Astrocyte of the cerebellum (primary cell): ENCODE measurements around the gene IGF1R.

Source experiments
- DNase-seq: peaks from one replicate; pipeline ENCODE4 v3.0.0-alpha.2; 2011; ENCODE audit warnings: low read depth
- H3K4me3 ChIP-seq: 2 replicates; pipeline ENCODE4 v1.5.1; 2011; ENCODE audit warnings: mild to moderate bottlenecking, low read depth, low read length, moderate library complexity
- in situ Hi-C: cut with HindIII; loops from 2 replicates; pipeline ENCODE4 v1.10.0; 2017; ENCODE audit warnings: low sequenced_read_pairs
- TF ChIP-seq, protein P1 (sequence below): IDR thresholded peaks from 2 replicates; pipeline ENCODE4 v1.5.1; 2012; ENCODE audit warnings: low read length, low read depth, moderate library complexity, mild to moderate bottlenecking; ENCODE audit errors: missing control alignments

The IGF1R gene

DNA sequence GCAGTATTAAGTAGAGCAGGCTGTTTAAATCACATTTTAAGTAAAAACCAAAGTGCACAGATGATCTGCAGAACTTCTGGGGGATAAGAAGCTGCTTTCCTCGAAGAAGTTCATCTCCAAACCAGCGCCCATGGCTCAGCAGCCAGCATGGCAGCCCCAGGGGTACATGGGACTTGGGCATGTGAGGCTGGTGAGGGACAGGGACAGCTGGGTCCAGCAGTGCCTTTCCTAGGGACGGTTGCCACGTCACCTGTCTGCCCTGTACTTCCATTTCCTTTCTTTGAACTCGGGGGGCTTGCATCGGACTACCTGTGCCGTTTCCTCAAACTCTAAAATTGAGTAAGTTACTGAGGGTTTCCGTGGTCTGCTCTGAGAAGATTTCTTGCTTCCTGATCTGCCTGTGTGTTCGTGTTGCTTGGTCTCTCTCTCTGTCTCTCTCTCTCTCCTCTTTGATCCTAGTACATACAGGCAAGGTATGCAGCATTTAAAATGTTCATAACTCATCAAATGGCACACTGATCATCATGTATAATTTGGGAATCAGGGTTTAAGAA, 67.6 kb downstream of the IGF1R start:
- no peak for DNase-seq
- in situ Hi-C loops = no loop called here
- no peak overlapping the region for H3K4me3 ChIP-seq
- TF ChIP-seq, protein P1, sequence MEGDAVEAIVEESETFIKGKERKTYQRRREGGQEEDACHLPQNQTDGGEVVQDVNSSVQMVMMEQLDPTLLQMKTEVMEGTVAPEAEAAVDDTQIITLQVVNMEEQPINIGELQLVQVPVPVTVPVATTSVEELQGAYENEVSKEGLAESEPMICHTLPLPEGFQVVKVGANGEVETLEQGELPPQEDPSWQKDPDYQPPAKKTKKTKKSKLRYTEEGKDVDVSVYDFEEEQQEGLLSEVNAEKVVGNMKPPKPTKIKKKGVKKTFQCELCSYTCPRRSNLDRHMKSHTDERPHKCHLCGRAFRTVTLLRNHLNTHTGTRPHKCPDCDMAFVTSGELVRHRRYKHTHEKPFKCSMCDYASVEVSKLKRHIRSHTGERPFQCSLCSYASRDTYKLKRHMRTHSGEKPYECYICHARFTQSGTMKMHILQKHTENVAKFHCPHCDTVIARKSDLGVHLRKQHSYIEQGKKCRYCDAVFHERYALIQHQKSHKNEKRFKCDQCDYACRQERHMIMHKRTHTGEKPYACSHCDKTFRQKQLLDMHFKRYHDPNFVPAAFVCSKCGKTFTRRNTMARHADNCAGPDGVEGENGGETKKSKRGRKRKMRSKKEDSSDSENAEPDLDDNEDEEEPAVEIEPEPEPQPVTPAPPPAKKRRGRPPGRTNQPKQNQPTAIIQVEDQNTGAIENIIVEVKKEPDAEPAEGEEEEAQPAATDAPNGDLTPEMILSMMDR = no peak

DNA sequence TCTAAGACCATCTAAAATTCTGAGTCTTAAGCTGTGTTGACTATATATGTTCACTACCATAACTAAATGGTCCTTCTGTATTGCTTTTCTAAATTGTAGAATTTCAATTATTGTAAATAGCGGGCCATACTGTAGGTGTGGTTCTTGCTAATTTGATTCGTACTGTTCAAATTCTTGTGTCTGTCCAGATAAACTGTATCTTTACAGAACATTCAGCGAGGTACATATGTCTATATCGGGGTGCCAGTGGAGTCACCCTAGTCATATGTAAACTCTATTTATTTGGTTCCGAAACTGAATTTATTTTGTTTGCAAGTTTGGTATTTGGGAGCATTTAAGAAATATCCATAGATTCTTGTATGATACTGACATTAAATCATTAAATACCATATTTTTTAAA, 69.0 kb downstream of the IGF1R start:
- TF ChIP-seq, protein P1 = no peak
- H3K4me3 ChIP-seq = no peak overlapping the region
- in situ Hi-C loops = no loop called here
- DNase-seq = no peak

DNA sequence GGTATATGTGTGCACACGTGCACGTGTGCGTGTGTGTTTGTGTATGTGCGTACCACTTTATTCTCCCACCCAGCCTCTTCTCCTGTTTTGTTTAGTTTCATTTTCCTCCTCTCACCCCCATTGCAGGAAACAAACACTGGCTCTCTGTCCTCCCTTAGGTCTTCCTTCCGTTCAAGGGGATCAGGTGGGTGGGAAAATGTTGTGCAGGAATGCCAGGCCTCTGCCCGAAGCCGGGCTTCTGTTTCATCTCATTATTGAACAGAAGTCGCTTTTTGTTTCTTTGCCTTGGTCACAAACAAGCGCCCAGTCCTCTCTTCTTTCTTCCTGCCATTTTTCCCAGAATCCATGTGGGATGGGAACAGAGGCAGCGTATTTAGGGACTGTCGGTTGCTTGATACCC, 69.6 kb downstream of the IGF1R start:
- H3K4me3 ChIP-seq = no peak overlapping the region
- no peak for DNase-seq
- in situ Hi-C loops = no loop called here
- TF ChIP-seq, protein P1 = no peak

DNA sequence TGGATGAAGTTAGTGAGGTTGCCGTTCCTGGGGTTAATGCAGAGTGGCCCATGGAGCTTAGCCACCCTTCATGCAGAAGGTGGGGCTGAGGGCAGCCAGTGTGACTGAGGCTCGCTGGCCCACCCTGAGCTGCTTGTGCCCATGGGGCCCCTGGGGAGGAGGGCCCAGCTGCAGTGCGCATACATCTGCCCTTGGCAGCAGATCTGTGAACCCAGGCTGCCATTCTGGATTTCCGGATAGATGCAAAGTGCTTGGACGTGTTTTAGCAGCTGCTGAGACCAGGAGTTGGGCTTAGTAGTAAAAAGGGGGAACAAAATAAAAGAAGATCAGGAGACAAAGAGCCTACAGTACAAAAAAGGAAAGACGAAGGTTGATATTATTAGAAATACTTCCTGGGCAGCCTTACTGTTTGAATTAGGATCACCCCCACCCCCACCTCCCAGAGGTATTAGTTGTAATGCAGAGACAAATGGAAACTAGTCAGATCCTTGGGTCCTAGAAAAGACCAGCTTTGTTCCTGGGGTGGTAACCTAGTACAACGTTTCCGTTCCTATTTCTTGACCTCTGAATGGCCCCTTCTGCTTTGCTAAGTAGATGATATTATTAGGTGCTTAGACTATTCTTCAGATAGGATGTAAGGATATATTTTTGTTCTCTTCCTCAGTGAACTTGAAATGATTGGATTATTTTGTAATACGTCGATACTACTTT, 70.2 kb downstream of the IGF1R start:
- TF ChIP-seq, protein P1 = no peak
- no peak overlapping the region for H3K4me3 ChIP-seq
- in situ Hi-C loops = no loop called here
- DNase-seq = no peak

DNA sequence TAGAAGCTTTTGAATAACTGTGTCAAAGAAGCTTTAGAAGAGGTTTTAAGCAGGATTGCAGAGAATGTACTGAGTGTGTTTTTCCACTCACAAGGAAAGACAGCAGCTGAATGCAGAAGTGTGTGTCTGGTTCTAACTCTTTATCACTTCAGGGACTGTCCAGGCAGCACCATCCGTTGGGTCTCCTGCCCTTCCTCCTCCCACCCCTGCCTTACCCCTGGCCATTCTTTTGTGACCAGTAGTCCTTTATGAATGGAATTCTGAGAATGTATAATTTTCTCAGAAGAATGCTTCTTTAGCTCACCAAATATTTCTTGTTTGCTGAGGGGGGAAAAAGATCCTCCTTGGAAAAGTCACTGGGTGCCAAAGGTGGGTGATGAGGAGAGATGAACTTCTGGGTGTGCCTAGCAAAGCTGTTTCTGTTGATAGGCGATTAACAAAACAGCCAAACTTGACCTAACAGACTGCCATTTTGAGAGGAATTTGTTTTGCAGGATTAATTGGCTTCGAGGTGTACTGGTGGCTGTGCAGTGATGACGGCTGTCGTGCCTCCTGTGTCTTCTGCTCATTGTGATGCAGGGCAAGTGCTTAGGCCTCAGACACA, 70.9 kb downstream of the IGF1R start:
- TF ChIP-seq, protein P1 = no peak
- H3K4me3 ChIP-seq = no peak overlapping the region
- in situ Hi-C loops = no loop called here
- no peak for DNase-seq

DNA sequence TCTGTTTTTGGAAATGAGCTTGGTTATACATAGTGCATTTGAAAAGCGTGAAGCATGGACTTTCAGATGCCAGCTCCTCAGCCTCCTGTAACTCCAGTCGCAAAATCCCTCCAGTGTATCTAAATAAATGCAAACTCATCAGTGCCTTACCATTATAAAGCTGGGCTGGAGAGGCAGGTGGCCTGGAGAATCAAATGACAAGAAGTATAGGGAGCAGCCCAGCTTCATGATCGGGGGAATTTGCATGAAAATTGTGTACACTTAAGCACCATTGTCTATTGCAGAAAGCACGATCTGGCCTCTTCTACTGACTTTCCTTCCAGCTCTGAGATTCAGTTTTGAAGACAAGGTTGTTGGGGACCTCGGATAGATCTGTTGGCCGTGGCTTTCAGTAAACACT, 71.7 kb downstream of the IGF1R start:
- no peak for DNase-seq
- no peak overlapping the region for H3K4me3 ChIP-seq
- in situ Hi-C loops = no loop called here
- TF ChIP-seq, protein P1 = no peak
